ENCODE data around the gene KIF13A.
A peak's percentile ranks its signal among the peaks of the same experiment; 100 is the strongest.

GRCh38 chr6:17930321-17930993 is 57.0 kb downstream of the KIF13A start:
- TF ChIP-seq MCM5 (IDR thresholded peaks at IDR 0.05; ENCODE audit: low read depth) (no peak), EP300 (IDR thresholded peaks at IDR 0.05; ENCODE audit: low read length) (peak; percentile 81), ZNF174 (CRISPR knock-in tag; IDR thresholded peaks at IDR 0.05) (no peak), TBL1XR1 (IDR thresholded peaks at IDR 0.05; ENCODE audit: low read length in 2 of 2) (no peak), CTCF (IDR thresholded peaks at IDR 0.05 in 2 of 3, conservative IDR thresholded peaks at IDR 0.05 in 1 of 3; ENCODE audit: insufficient read depth in 2 of 3, low read depth in 1 of 3, low read length in 3 of 3) (no peak), TAF1 (IDR thresholded peaks at IDR 0.05; ENCODE audit: control insufficient read depth, extremely low read depth, insufficient read depth, low read length, severe bottlenecking) (no peak), BRF2 (IDR thresholded peaks at IDR 0.05; ENCODE audit: borderline replicate concordance, insufficient read depth, insufficient read length) (no peak), REST (IDR thresholded peaks at IDR 0.05; ENCODE audit: borderline replicate concordance) (no peak), REST (CRISPR knock-in tag; IDR thresholded peaks at IDR 0.05; ENCODE audit: low read depth) (no peak)
